B cell (primary cell): ENCODE measurements around the gene LSM12.

Experiments
- EZH2 ChIP-seq: IDR thresholded peaks from 2 replicates; pipeline ENCODE4 v1.6.1; 2012; ENCODE audit warnings: borderline replicate concordance, low read depth, mild to moderate bottlenecking, moderate library complexity, low read length; ENCODE audit not compliant: insufficient read depth, poor library complexity, severe bottlenecking
- TF ChIP-seq, protein P1 (sequence below): fragments of 200-600 bp; IDR thresholded peaks from one replicate; pipeline ENCODE4 v1.8.0; 2022; ENCODE audit warnings: antibody characterized with exemption, mild to moderate bottlenecking

GRCh38 chr17:44088254-44088653 is 21.8 kb upstream of the LSM12 start:
- TF ChIP-seq, protein P1, sequence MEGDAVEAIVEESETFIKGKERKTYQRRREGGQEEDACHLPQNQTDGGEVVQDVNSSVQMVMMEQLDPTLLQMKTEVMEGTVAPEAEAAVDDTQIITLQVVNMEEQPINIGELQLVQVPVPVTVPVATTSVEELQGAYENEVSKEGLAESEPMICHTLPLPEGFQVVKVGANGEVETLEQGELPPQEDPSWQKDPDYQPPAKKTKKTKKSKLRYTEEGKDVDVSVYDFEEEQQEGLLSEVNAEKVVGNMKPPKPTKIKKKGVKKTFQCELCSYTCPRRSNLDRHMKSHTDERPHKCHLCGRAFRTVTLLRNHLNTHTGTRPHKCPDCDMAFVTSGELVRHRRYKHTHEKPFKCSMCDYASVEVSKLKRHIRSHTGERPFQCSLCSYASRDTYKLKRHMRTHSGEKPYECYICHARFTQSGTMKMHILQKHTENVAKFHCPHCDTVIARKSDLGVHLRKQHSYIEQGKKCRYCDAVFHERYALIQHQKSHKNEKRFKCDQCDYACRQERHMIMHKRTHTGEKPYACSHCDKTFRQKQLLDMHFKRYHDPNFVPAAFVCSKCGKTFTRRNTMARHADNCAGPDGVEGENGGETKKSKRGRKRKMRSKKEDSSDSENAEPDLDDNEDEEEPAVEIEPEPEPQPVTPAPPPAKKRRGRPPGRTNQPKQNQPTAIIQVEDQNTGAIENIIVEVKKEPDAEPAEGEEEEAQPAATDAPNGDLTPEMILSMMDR: no peak
- no peak for TF ChIP-seq EZH2
